Measurements from ENCODE around the gene MCTP1.

Gene MCTP1

DNA sequence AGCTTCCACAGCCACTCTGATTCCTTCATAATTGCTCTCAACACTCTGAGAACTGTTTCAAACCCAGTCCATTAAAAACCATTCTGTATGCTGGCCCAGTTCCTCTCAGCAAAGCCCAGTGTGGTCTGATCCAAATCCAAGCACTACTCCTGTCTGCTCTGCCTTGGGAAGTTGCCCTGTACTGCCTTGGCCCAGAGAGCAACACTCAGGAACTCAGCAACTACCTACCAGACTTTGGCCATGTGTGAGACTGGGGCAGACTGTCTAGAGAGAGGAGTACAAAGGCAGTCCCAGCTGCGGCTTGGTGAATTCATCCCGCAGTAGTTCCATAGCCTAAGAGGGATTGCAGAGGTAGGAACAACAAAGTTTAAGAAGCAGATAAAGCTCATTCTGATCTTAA, 214.4 kb downstream of the MCTP1 start:
- DNase-seq = no peak

DNA sequence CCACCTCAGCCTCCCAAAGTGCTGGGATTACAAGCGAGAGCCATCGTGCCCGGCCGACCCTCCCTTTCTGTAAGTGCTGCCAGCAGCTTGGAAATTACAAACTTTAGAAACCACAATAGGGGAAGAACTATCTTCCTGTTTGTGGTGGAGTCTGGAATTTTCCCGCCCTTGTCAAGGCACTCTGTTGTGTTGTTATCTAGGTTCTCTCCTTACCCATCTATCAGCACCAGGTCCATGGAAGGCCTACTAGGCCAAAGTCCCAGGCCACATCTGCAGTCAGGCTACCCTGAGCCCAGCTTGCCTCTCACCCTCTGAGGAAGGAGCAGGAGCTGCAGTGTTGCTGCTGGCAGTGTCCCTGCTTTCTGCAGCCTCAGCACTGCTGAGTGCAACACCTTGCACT, 214.9 kb downstream of the MCTP1 start:
- peak; percentile 62 for DNase-seq

DNA sequence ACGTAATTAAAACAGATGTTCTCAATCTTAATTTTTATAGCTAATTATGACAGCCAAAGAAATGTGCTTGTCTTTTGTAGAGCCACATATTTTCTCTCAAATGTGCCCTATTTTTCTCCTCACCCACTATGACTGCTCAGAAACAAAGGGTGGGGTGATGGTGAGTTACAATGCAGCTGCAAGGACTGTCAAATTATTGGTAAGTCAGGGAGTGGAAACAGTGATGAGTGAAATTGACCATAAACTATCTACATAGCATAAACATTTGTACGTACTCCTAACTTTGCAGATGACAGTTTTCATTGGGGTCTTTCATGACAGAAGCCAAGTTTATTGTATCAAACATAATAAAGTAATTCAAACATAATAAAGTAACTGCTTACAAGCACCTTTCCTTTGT, 215.9 kb downstream of the MCTP1 start:
- DNase-seq = no peak

DNA sequence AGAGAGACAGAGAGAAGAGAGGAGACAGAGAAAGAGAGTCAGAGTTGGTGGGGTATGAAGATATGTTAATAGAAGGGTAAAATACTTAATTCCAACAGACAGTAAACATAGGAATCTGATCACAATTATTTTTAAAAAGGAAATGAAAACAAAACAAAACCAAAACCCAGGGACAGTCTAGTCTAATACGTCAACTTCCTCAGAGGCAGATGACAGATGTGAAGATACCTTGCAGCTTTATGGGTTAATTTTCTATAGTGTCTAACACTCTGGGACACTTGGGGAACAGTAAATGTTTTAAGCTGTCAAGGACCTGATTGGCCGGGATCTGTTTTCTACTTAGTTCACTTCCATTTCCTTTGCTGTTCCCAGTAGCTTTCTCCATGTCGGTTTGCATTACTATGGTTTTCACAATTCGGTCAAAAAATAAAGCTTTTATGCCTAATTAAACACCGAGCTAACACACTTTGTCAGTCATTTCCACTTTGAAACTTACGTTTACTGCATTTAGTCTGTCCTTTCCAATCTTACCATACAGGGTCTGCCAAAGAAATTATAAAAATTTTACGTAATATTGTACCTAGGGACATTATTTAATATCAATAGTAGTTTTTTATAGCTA, 216.5 kb downstream of the MCTP1 start:
- peak; percentile 16 for DNase-seq

DNA sequence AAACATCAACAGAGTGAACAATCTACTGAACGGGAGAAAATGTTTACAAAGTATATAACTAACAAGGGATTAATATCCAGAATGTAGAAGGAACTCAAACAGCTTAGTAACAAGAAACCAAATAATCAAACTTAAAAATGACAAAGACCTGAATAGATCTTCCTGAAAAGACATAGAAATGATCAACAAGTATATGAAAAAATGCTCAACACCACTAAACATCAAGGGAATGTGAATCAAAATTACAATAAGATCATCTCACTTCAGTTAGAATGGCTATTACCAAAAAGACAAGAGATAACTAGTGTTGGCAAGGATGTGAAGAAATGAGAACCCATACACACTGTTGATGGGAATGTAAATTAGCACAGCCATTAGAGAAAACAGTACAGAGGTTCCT, 218.8 kb downstream of the MCTP1 start:
- DNase-seq = no peak

DNA sequence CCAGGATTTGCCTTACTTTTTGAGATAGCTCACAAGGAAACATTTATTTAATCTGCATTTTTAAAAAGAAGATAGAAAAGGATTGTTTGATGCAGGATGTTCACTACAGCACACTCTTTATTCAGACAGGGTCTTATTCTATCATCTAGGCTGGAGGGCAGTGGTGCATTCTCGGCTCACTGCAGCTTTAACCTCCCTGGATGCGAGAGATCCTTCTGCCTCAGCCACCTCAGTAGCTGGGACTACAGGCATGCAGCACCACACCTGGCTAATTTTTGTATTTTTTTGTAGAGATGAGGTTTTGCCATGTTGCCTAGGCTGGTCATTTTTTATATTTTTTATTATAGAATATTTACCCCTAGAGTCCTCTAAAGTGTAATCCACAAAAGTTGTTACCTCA, 221.4 kb downstream of the MCTP1 start:
- no peak for DNase-seq

DNA sequence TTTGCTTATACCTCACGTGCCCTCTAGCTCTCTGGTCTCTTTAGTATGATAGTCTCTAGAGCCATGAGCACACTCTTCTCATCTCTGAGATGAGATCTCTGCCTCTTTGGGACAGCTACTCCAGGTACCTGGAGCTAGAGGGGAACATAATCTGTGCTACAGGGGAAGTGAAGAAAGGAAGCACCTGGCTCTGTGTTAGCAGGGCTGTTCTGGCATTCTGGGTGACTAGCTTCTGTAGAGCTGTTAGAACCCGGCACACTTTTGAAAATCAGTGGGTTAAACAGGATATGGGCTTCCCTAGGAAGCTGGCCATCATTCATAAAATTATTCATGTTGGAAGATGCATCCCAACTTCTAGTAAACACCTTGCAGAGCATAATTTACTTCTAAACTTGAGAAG, 224.8 kb downstream of the MCTP1 start:
- no peak for DNase-seq

DNA sequence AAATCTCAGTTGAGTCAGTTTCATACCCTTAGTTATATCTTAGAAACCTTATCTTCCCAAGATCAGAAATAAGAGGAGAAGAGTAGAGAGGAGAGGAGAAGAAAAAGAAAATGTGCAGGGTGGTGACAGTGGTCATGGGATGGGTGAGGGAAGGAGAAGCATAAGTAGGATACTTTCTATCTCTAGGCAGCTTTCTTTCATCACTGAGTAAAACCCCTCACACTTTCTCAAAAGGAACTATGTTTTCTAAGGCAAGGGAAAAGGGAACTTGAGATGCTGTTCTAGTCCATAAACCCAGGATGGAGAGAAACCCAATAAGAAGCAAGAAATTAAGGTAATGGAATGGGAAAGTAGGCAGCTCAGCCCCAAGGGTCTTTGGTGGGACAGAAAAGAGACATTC, 225.3 kb downstream of the MCTP1 start:
- DNase-seq = peak; percentile 29

DNA sequence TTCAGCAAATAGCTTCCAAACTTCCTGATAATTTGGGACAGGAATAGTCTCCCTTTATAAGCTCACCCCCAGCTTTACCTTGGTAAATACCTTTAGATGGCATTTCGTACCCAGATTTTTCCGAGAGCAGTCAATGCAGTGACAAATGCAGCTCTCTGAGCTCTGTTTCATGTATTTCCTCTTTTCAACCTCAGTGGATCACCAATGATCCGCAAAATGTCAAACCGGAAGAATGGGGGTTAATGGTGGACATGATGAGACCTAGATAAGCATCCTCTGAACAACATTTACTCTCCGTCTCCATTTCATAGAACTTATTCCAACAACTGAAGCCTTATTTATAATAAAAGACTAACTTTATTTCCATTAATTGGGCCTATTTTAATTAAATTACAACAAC, 227.3 kb downstream of the MCTP1 start:
- DNase-seq = peak; percentile 40

DNA sequence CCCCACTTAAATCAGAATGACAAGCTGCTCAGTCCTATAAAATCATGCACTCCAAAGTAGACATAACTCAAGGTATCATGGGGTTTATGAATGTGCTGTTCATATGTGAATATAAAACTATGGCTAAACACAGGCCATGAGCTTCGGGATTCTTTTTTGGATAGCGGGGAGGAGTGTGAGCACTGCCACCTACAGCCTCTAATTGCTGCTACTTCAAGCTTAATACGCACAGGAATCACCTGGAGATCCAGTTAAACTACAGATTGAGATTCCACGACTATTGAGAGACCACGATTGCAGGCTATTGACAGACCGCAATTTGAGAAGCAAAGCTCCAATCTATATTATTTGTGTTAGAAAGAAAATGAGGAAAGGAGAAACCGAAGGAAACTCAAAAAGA, 231.6 kb downstream of the MCTP1 start:
- DNase-seq = no peak

DNA sequence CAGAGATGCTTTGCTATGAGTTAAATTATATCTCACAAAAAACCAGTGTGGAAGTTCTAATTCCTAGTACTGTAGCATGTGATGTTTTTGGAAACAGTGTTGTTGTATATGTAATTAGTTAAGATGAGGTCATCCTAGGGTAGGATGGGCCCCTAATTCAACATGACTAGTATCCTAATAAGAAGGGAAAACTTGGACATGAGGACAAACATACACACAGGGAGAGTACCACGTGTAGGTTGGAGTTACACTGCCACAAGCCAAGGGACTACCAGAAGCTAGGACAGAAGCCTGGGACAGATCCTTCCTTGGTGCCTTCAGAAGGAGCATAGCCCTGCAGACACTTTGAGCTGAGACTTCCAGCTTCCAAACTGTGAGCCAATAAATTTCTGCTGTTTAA, 234.2 kb downstream of the MCTP1 start:
- no peak for DNase-seq

DNA sequence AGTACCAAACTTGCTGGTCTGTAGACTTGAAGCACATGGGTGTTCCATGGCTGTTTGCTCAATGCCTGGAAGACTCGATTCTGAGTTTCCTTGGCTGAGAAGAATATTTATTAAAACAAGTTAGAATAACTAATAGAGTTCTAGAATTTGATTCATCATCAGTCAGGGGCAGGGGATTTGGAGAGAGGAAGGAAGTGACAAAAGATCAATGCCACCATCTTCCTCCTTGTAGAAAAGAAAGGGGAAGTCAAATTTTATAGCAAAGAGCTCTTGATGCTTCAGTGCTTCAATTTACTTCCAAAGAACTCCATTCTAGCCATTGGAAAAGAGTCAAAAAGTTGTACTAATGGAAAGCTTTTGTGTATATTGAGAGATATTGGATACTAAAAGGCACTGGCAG, 236.3 kb downstream of the MCTP1 start:
- DNase-seq = peak; percentile 76

DNA sequence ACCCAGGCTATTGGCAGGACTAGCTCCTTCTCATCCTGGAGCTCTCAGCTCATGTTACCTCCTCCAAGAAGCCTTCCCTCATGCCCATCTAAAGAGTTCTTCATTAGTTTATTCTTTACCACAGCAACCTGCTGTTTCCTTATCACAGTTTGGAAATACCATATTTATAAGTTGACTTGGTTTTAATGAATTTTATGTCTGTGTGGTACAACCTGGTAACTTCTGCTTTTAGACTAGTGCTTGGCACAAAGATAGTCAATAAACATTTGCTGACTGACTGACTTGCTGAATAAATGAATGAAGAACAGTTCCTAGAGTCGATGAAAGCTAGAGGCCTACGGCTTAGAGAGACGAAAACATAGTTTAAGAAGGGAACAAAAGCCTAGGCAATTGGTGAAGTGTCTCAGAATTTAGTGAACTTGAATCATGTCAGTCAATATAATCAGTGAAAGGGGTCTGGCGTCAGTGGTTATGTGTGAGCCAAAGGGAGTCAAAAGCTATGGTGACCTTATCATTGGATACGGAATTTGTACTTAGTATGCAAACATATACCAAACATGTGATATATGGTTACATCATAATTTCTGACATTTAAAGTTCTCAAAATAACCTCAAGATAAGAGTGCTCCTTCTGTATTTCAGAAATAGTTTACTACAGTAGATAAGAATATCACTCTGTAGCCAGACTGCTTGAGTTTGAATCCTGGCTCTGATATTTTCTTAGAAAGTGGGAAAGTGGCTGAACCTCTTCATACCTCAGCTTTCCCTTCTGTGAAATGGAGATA, 239.5 kb downstream of the MCTP1 start:
- DNase-seq = peak; percentile 16

DNA sequence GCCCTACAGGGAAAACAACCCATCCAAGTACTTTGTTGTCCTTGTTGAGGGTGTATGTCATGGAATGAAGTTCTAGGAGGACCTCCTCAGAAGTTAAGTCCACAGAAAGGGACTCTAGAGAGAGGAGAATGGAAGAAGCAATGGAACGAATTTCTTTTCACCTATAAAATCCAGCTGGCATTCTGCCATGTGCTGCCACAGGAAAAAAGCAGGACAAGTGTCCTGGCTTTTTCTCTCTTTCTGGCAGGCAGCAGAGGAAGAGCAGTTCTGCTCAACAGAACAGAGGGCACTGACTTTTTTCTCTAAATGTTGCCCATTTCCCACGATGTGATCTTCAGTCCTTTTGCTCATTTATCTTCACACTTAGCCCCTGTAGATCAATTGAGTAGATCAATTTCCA, 240.8 kb downstream of the MCTP1 start:
- no peak for DNase-seq

DNA sequence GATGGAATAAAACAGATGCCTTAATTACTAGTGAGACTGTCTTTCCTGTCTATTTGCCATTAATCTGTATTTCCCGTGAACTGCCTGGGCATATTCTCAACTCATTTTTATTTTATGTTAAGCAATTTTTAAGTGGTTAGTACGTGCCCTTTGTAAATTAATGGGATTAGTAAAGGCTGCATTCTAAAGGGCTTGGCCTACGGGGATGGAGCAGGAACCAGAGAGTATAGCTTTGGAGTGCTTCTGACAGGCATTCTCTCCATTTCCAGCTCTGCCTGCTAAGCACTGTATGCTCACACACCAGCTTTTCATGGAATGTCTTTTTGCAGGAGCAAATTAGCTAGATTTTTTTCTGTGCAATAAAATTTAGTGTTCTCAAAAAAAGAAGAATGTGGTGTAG, 241.2 kb downstream of the MCTP1 start:
- no peak for DNase-seq

DNA sequence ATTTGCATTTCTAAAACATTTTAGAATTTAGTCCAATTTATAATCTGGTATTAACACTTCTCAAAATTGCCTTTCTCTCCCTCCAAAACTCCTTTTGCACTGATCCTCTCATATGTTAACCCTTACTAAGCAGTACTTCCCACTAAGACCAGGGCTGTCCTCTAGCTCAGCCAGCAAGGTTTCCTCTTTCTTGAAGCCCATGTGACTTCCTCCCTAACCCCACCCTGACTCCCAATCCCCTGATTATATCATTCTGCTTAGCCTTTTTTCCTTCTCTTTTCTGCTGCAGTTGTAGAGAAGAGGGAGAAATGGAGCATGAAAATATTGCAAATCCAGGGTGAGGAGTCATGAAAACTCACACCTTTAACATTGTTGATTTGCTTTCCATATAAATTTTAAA, 241.7 kb downstream of the MCTP1 start:
- DNase-seq = peak; percentile 78

DNA sequence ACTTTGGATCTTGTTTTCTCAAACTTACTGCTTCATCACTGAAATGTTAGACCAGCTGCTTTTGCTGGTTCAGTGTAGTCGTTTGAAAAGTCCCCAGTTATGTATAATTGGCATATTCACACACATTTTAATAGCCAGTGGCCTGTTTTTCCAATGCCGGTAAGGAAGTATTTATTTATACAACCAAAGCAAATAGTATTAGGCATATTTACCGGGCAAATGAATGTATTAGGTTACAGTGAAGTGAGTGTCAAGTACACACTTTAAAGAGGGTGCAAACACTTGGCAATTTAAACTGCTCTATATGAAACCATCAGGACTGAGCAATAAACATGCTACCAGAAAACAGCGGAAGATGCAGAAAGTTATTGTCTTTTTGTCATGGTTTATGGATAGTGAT, 242.9 kb downstream of the MCTP1 start:
- no peak for DNase-seq

DNA sequence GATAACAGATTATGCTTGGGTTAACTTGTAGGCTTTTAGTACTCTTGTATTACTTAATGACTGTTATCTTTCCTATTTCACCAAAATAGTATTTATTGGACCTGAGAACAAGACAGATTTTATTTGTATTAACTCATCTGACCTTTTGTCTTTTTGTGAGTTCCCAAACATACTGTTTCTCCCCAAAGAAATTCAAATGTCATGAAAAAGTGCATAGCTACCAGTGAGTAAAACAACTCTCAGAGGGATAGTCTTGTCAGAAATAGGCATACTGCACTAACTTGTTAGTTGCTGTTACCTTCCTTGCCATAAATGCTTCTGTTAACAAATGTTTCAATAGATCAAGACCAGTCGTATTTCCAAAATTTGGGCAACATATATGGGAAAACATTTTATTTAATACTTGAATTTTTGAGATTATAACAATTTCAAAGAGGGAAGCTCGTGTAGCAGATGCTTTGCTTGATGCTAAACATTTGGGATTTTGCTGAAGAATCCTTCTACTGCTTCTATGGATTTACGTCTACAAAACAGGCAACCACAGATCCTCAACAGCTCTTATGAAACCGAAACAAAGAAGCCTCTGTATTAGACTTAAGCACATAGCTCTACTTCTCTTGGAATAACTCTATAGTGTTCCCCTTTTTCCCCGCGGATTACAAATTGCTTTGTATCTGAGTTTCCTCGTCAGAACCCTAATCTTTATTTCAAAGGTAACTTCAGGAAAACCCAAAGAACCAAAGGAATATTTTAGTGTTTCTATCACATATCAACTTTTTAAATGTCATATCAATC, 248.8 kb downstream of the MCTP1 start:
- DNase-seq = peak; percentile 72

DNA sequence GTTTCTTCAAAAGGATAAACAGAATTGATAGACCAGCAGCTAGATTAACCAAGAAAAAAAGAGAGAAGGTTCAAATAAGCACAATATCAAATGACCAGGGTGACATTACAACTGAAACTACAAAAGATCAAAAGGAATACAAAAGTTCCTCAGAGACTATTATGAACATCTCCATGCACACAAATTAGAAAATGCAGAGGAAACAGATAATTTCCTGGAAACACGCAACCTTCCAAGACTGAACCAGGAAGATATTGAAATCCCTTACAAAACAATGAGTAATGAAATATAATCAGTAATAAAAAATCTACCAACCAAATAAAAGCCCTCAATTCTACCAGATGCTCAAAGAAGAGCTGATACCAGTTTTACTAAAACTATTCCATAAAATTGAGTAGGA, 252.1 kb downstream of the MCTP1 start:
- no peak for DNase-seq

DNA sequence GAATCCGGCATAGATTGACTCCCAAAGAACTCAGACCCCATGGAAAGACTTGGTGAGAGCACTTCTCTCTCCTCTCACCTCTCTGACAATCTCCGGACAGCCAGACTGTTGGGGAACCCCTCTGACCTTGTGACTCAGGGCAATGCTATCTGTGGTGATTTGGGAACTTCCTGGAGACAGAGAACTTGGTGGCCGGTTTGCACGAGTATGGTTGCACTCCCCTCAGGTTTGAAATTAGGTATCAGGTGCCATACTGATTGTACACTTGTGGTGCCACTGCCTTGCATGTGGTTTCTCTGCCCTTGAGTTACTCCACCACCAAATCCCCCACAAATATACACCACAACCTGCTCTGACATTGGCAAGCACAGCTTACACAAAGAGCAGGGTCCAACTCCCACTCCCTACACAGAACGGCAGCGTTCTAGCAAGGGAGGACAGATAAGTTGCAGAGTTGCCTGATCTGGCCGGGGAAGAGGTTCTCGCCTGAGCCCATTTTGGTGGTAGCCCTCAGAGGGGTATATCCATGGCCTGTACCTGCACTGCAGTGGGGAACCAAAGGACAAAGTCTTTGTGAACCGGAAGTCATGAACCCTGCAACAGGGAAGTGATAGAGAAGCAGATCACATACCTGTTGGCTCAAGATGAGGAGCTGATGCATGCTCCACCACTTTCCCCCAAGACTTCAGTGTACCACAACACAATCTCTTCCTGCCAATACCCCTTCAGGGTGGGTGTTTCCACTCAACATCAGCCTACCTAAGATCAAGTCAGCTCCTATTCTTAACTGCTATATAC, 255.1 kb downstream of the MCTP1 start:
- peak; percentile 26 for DNase-seq

DNA sequence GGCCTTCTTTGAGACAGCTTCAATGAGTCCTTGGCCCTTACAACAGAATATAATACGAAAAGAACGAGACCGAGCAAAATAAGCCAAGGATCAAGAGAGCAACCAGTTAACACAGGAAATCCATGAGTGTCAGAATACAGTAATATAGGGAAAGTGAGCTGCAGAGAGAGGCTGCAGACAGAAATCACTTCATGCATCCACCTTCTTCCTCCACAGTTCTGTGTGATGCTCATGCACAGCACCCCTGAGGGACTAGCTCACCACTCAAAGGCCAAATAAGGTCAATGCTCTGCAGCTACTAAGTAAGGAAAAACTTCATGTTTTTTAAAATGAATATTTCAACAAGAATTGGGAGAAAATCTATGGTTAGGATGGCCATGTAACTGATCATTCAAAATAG, 257.1 kb downstream of the MCTP1 start:
- peak; percentile 24 for DNase-seq

DNA sequence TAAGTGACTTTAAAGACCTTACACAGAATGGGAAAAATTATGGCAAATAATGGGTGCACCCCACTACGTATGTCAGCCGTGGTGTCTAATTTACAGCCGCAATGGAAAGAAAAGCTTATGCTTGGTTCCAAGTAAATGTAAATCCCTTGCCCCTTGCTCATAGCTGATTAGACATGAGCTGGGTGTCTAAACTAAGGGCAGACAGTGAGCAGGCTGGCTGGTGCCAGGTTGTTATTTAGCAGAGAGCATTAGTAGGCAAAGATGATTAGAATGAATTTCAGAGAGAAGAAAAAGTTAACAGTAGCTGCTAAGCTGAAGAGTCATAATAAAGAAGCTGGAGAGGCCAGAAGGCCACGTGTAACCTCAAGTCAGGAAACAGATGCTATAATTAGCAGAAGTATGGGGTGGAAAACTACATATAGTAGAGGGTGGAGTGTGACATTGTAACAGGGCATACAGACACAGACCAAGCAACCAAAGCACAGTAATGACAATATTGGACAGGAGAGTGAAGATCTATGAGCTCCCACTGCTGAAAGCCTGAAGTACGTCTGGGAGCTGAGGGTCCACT, 257.7 kb downstream of the MCTP1 start:
- DNase-seq = peak; percentile 82

DNA sequence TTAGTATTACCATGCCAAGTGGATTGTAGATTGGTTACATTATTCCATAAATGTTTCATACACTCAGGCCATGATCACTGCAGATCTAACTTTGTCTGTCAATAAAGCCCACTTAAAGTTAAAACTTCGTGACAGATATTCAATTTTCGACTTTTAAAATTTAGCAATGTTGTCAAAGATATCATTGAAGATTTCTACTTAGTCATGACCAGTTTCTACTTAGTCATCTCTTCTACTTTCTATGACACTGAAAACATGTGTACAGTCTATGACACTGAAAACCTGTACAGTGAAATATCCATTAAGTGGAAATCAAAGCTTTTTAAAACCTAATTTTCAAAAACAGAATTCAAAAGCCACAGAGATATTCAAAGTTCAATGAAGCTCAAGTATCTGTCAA, 258.2 kb downstream of the MCTP1 start:
- no peak for DNase-seq

Measured in MV-4-11 (cell line).